Activated naive CD4-positive, alpha-beta T cell treated with anti-CD3 and anti-CD28 coated beads, Interleukin-2, amount 10 ng/mL, durations not matched to agents 7 days and 5 days (primary cell): Measurements from ENCODE around the gene NUDT8.
"Not testable (repeated sequence)": the region's sequence is repeated elsewhere in the genome, so short reads cannot be mapped to it uniquely, and the experiment has no call there.

Experiments used
- CTCF ChIA-PET: fragments of 350-600 bp; sonication (Branson Sonifier 250); formaldehyde crosslinking; loops from one replicate; lab custom pipeline; 2021; ENCODE audit warnings: antibody characterized with exemption; lab: Charles Lee
- DNase-seq: peaks from one replicate; pipeline ENCODE4 v3.0.0-alpha.2; 2020
- H3K27ac Mint-ChIP-seq: one replicate; pipeline ENCODE4 v1.8.0; 2021; ENCODE audit warnings: mild to moderate bottlenecking, moderate library complexity, mixed read lengths
- H3K27me3 Mint-ChIP-seq: one replicate; pipeline ENCODE4 v1.8.0; 2021; ENCODE audit warnings: mild to moderate bottlenecking, mixed read lengths
- H3K36me3 Mint-ChIP-seq: one replicate; pipeline ENCODE4 v1.8.0; 2021; ENCODE audit warnings: mixed read lengths
- H3K4me1 Mint-ChIP-seq: one replicate; pipeline ENCODE4 v1.8.0; 2021; ENCODE audit warnings: mixed read lengths
- H3K4me3 Mint-ChIP-seq: one replicate; pipeline ENCODE4 v1.8.0; 2021; ENCODE audit warnings: mild to moderate bottlenecking, moderate library complexity, mixed read lengths
- H3K9me3 Mint-ChIP-seq: one replicate; pipeline ENCODE4 v1.8.0; 2021; ENCODE audit warnings: mixed read lengths

NUDT8 gene

GRCh38 chr11:67622905-67623304, 6.8 kb downstream of the NUDT8 start:
- H3K9me3 Mint-ChIP-seq, H3K27ac Mint-ChIP-seq, CTCF ChIA-PET, H3K4me3 Mint-ChIP-seq, H3K36me3 Mint-ChIP-seq, H3K4me1 Mint-ChIP-seq, H3K27me3 Mint-ChIP-seq, DNase-seq: not testable (repeated sequence)

GRCh38 chr11:67621928-67622327, 7.8 kb downstream of the NUDT8 start:
- H3K27me3 Mint-ChIP-seq, H3K36me3 Mint-ChIP-seq, DNase-seq, H3K27ac Mint-ChIP-seq, CTCF ChIA-PET, H3K9me3 Mint-ChIP-seq, H3K4me3 Mint-ChIP-seq: not testable (repeated sequence)
- H3K4me1 Mint-ChIP-seq, result peaks cover 10% of the 10 kb centered on the region

GRCh38 chr11:67620621-67621020, 9.1 kb downstream of the NUDT8 start:
- H3K4me3 Mint-ChIP-seq, H3K27ac Mint-ChIP-seq, H3K27me3 Mint-ChIP-seq, H3K9me3 Mint-ChIP-seq, CTCF ChIA-PET, H3K36me3 Mint-ChIP-seq: not testable (repeated sequence)
- peak; percentile 13 for DNase-seq
- H3K4me1 Mint-ChIP-seq, result peaks cover 13% of the 10 kb centered on the region

- H3K9me3 Mint-ChIP-seq, H3K27ac Mint-ChIP-seq, H3K4me3 Mint-ChIP-seq, H3K36me3 Mint-ChIP-seq, CTCF ChIA-PET: not testable (repeated sequence)
- DNase-seq, result peak; percentile 9
- Mint-ChIP-seq H3K27me3 (peaks cover 14% of the 10 kb centered on the region), H3K4me1 (peaks cover 15% of the 10 kb centered on the region)
Measured at GRCh38 chr11:67619683-67620618, 9.8 kb downstream of the NUDT8 start.

GRCh38 chr11:67618901-67619659, 10.7 kb downstream of the NUDT8 start:
- Mint-ChIP-seq H3K4me1 (peaks cover 23% of the 10 kb centered on the region), H3K27me3 (peaks cover 14% of the 10 kb centered on the region)
- DNase-seq, H3K36me3 Mint-ChIP-seq, H3K9me3 Mint-ChIP-seq, H3K27ac Mint-ChIP-seq, CTCF ChIA-PET, H3K4me3 Mint-ChIP-seq: not testable (repeated sequence)

GRCh38 chr11:67617243-67617953, 12.3 kb downstream of the NUDT8 start:
- Mint-ChIP-seq H3K4me1 (peaks cover 36% of the 10 kb centered on the region), H3K27ac (no peak overlapping the region), H3K27me3 (peaks cover 14% of the 10 kb centered on the region), H3K9me3 (no peaks in the 10 kb centered on the region), H3K36me3 (peaks cover 7% of the 10 kb centered on the region), H3K4me3 (no peak overlapping the region)
- CTCF ChIA-PET, result interaction anchor here (0.8 to 2.1 kb wide), 2 partner anchors 9 to 12 kb away, joined by 3 to 10 read pairs; partner anchors contain the start of gene NUDT8
- DNase-seq, result no peak

- no peaks in the 10 kb centered on the region for H3K9me3 Mint-ChIP-seq
- CTCF ChIA-PET, result interaction anchor here (0.8 to 2.1 kb wide), 3 partner anchors 10 to 34 kb away, joined by 3 to 10 read pairs (median 5); partner anchors contain the start of genes GSTP1 and NUDT8
- peaks cover 13% of the 10 kb centered on the region for H3K36me3 Mint-ChIP-seq
- peak overlapping the region; percentile 14 for H3K27ac Mint-ChIP-seq
- H3K4me3 Mint-ChIP-seq, result no peak overlapping the region
- H3K4me1 Mint-ChIP-seq, result peaks cover 37% of the 10 kb centered on the region
- peak; percentile 20 for DNase-seq
- peaks cover 14% of the 10 kb centered on the region for H3K27me3 Mint-ChIP-seq
Measured at GRCh38 chr11:67616431-67617242, 13.1 kb downstream of the NUDT8 start.

GRCh38 chr11:67615728-67616430, 13.9 kb downstream of the NUDT8 start:
- H3K36me3 Mint-ChIP-seq, result peaks cover 14% of the 10 kb centered on the region
- H3K27me3 Mint-ChIP-seq, result peaks cover 14% of the 10 kb centered on the region
- peaks cover 37% of the 10 kb centered on the region for H3K4me1 Mint-ChIP-seq
- H3K4me3 Mint-ChIP-seq, result no peak overlapping the region
- no peak for DNase-seq
- H3K27ac Mint-ChIP-seq, result no peak overlapping the region
- CTCF ChIA-PET, result interaction anchor here (0.9 to 2.7 kb wide), 4 partner anchors 13 to 75 kb away, joined by 5 to 36 read pairs (median 8); partner anchors contain the start of genes GSTP1 and NUDT8
- H3K9me3 Mint-ChIP-seq, result no peaks in the 10 kb centered on the region

GRCh38 chr11:67614730-67615714, 14.7 kb downstream of the NUDT8 start:
- peaks cover 37% of the 10 kb centered on the region for H3K4me1 Mint-ChIP-seq
- no peaks in the 10 kb centered on the region for H3K9me3 Mint-ChIP-seq
- DNase-seq, result peak; percentile 76
- H3K27me3 Mint-ChIP-seq, result peaks cover 14% of the 10 kb centered on the region
- H3K4me3 Mint-ChIP-seq, result peak overlapping the region; percentile 67
- H3K27ac Mint-ChIP-seq, result peak overlapping the region; percentile 98
- CTCF ChIA-PET, result interaction anchor here (0.7 to 2.7 kb wide), 6 partner anchors 14 to 81 kb away, joined by 3 to 36 read pairs (median 6); partner anchors contain the start of genes GSTP1 and NUDT8
- peaks cover 16% of the 10 kb centered on the region for H3K36me3 Mint-ChIP-seq

- peak overlapping the region; percentile 98 for H3K27ac Mint-ChIP-seq
- no peaks in the 10 kb centered on the region for H3K9me3 Mint-ChIP-seq
- H3K27me3 Mint-ChIP-seq, result peaks cover 14% of the 10 kb centered on the region
- H3K4me3 Mint-ChIP-seq, result peak overlapping the region; percentile 67
- H3K4me1 Mint-ChIP-seq, result peaks cover 37% of the 10 kb centered on the region
- H3K36me3 Mint-ChIP-seq, result peaks cover 19% of the 10 kb centered on the region
- DNase-seq, result peak; percentile 89
- CTCF ChIA-PET, result interaction anchor here (0.7 to 2.7 kb wide), 6 partner anchors 15 to 82 kb away, joined by 3 to 36 read pairs (median 6); partner anchors contain the start of genes GSTP1 and NUDT8
Measured at GRCh38 chr11:67613960-67614715, 15.6 kb downstream of the NUDT8 start.

- no peaks in the 10 kb centered on the region for H3K9me3 Mint-ChIP-seq
- peaks cover 40% of the 10 kb centered on the region for H3K4me1 Mint-ChIP-seq
- peaks cover 23% of the 10 kb centered on the region for H3K36me3 Mint-ChIP-seq
- H3K4me3 Mint-ChIP-seq, result peak overlapping the region; percentile 67
- H3K27me3 Mint-ChIP-seq, result peaks cover 14% of the 10 kb centered on the region
- DNase-seq, result peak; percentile 20
- CTCF ChIA-PET, result interaction anchor here (1.6 to 2.7 kb wide), 4 partner anchors 16 to 78 kb away, joined by 6 to 36 read pairs (median 6); partner anchors contain the start of gene NUDT8
- peak overlapping the region; percentile 98 for H3K27ac Mint-ChIP-seq
Measured at GRCh38 chr11:67613313-67613959, 16.3 kb downstream of the NUDT8 start.
